Measurements from ENCODE around the gene PSKH1.
A peak's percentile ranks its signal among the peaks of the same experiment; 100 is the strongest.
"Not testable (repeated sequence)": the region's sequence is repeated elsewhere in the genome, so short reads cannot be mapped to it uniquely, and the experiment has no call there.

The PSKH1 gene

DNA sequence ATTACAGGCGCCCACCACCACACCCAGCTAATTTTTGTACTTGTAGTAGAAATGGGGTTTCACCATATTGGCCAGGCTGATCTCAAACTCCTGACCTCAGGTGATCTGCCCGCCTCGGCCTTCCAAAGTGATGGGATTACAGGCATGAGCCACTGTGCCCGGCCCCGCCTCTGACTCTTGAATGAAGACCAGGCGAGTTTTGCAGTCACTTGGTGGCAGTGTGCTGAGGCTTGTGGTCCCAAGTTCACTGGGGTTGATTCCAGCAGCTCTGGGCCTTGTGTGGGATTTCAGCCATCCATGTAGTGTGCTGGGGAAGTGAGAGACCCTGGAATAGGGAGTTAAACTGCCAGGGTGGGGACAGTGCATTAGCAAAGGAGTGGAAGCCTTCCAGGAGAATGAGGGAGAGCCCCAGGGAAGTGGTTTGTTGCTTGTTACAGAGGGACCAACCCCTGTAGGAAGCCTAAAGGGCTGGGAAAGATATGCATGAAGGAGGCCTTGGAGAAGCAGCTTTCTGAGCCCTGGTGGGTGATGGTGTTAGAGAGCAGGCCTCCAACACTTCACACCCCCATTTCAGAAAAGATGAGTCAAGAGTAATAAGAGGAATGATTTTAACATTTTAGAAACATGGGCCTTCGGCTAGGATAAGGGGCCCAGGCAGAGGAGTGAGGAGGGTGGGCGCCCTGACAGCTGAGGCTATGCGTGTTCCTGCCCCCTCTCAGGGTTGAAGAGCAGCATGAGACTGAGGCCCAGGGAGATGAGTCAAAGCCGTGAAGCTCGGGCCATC, 14.5 kb downstream of the PSKH1 start:
- Histone ChIP-seq H3K36me3 (ENCODE audit: low read depth) (peaks cover 23% of the 10 kb centered on the region; the same call in 1 of the 2 replicates), H3K9me3 (ENCODE audit: severe bottlenecking) (no peaks in the 10 kb centered on the region), H3K4me3 (ENCODE audit: severe bottlenecking) (no peak overlapping the region), H3K4me1 (ENCODE audit: insufficient read depth, poor library complexity, severe bottlenecking) (no peaks in the 10 kb centered on the region), H3K27ac (ENCODE audit: poor library complexity, severe bottlenecking) (no peak overlapping the region), H3K27me3 (ENCODE audit: insufficient read depth, poor library complexity, severe bottlenecking) (no peaks in the 10 kb centered on the region)
- TF ChIP-seq, protein P1, sequence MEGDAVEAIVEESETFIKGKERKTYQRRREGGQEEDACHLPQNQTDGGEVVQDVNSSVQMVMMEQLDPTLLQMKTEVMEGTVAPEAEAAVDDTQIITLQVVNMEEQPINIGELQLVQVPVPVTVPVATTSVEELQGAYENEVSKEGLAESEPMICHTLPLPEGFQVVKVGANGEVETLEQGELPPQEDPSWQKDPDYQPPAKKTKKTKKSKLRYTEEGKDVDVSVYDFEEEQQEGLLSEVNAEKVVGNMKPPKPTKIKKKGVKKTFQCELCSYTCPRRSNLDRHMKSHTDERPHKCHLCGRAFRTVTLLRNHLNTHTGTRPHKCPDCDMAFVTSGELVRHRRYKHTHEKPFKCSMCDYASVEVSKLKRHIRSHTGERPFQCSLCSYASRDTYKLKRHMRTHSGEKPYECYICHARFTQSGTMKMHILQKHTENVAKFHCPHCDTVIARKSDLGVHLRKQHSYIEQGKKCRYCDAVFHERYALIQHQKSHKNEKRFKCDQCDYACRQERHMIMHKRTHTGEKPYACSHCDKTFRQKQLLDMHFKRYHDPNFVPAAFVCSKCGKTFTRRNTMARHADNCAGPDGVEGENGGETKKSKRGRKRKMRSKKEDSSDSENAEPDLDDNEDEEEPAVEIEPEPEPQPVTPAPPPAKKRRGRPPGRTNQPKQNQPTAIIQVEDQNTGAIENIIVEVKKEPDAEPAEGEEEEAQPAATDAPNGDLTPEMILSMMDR (IDR thresholded peaks at IDR 0.05; ENCODE audit: poor library complexity, severe bottlenecking), result no peak
- DNase-seq (ENCODE audit: low spot score) (no peak), ATAC-seq (ENCODE audit: low read depth) (no peak)

GRCh38 chr16:67909056-67909742, 16.1 kb downstream of the PSKH1 start:
- TF ChIP-seq, protein P1 (IDR thresholded peaks at IDR 0.05; ENCODE audit: poor library complexity, severe bottlenecking), result no peak
- Histone ChIP-seq H3K9me3 (ENCODE audit: severe bottlenecking) (no peaks in the 10 kb centered on the region), H3K4me1 (ENCODE audit: insufficient read depth, poor library complexity, severe bottlenecking) (no peaks in the 10 kb centered on the region), H3K27ac (ENCODE audit: poor library complexity, severe bottlenecking) (no peak overlapping the region), H3K4me3 (ENCODE audit: severe bottlenecking) (no peak overlapping the region), H3K36me3 (ENCODE audit: low read depth) (peaks cover 19% of the 10 kb centered on the region; the same call in 1 of the 2 replicates), H3K27me3 (ENCODE audit: insufficient read depth, poor library complexity, severe bottlenecking) (no peaks in the 10 kb centered on the region)
- ATAC-seq (ENCODE audit: low read depth), result no peak
- no peak for DNase-seq (ENCODE audit: low spot score)

- Histone ChIP-seq H3K4me1 (ENCODE audit: insufficient read depth, poor library complexity, severe bottlenecking) (no peaks in the 10 kb centered on the region), H3K27ac (ENCODE audit: poor library complexity, severe bottlenecking) (no peak overlapping the region), H3K9me3 (ENCODE audit: severe bottlenecking) (no peaks in the 10 kb centered on the region), H3K27me3 (ENCODE audit: insufficient read depth, poor library complexity, severe bottlenecking) (no peaks in the 10 kb centered on the region), H3K36me3 (ENCODE audit: low read depth) (peaks cover 19% of the 10 kb centered on the region; the same call in 1 of the 2 replicates), H3K4me3 (ENCODE audit: severe bottlenecking) (no peak overlapping the region)
- ATAC-seq (ENCODE audit: low read depth), result peak; percentile 93
- TF ChIP-seq, protein P1 (IDR thresholded peaks at IDR 0.05; ENCODE audit: poor library complexity, severe bottlenecking), result peak; percentile 14
- DNase-seq (ENCODE audit: low spot score), result no peak
Measured at GRCh38 chr16:67910158-67910557, 17.1 kb downstream of the PSKH1 start.

GRCh38 chr16:67914758-67915495, 21.9 kb downstream of the PSKH1 start:
- ATAC-seq (ENCODE audit: low read depth), result no peak
- Histone ChIP-seq H3K4me3 (ENCODE audit: severe bottlenecking) (no peak overlapping the region), H3K9me3 (ENCODE audit: severe bottlenecking) (no peaks in the 10 kb centered on the region), H3K36me3 (ENCODE audit: low read depth) (peaks cover 14% of the 10 kb centered on the region; the same call in 1 of the 2 replicates), H3K4me1 (ENCODE audit: insufficient read depth, poor library complexity, severe bottlenecking) (peaks cover 6% of the 10 kb centered on the region), H3K27ac (ENCODE audit: poor library complexity, severe bottlenecking) (no peak overlapping the region), H3K27me3 (ENCODE audit: insufficient read depth, poor library complexity, severe bottlenecking) (no peaks in the 10 kb centered on the region)
- DNase-seq (ENCODE audit: low spot score), result no peak
- TF ChIP-seq, protein P1 (IDR thresholded peaks at IDR 0.05; ENCODE audit: poor library complexity, severe bottlenecking), result no peak

GRCh38 chr16:67915496-67915769, 22.4 kb downstream of the PSKH1 start:
- not testable (repeated sequence) for H3K9me3 ChIP-seq (ENCODE audit: severe bottlenecking); ATAC-seq (ENCODE audit: low read depth); H3K4me1 ChIP-seq (ENCODE audit: insufficient read depth, poor library complexity, severe bottlenecking); H3K27me3 ChIP-seq (ENCODE audit: insufficient read depth, poor library complexity, severe bottlenecking); H3K4me3 ChIP-seq (ENCODE audit: severe bottlenecking); DNase-seq (ENCODE audit: low spot score); H3K27ac ChIP-seq (ENCODE audit: poor library complexity, severe bottlenecking)
- H3K36me3 ChIP-seq (ENCODE audit: low read depth), result peaks cover 11% of the 10 kb centered on the region; the same call in 1 of the 2 replicates
